SK-N-SH treated with all-trans-retinoic acid at 6 μM for 48 hours (cell line): Measurements from ENCODE around the gene CDK12.
A peak's percentile ranks its signal among the peaks of the same experiment; 100 is the strongest.
"Not testable (repeated sequence)": the region's sequence is repeated elsewhere in the genome, so short reads cannot be mapped to it uniquely, and the experiment has no call there.

Experiments used
- ATAC-seq: fragments of 200-7000 bp; cut with Tn5 transposase; 3 replicates; pipeline ENCODE4 v1.9.1; 2020; ENCODE audit warnings: mild to moderate bottlenecking, moderate library complexity
- ARNTL ChIP-seq: fragments of 450-650 bp; formaldehyde crosslinking; IDR thresholded peaks from 2 replicates; pipeline ENCODE4 v1.5.0; 2020; ENCODE audit warnings: low read depth, mild to moderate bottlenecking, moderate library complexity, borderline replicate concordance
- BACH2 ChIP-seq: fragments of 250-450 bp; sonication (Bioruptor Pico); IDR thresholded peaks from 2 replicates; pipeline ENCODE4 v1.9.0; 2021; ENCODE audit warnings: mild to moderate bottlenecking, borderline replicate concordance
- CSDC2 ChIP-seq: fragments of 250-450 bp; sonication (Bioruptor Pico); IDR thresholded peaks from 2 replicates; pipeline ENCODE4 v1.5.0; 2020; ENCODE audit warnings: mild to moderate bottlenecking, moderate library complexity
- CSRNP3 ChIP-seq: fragments of 250-450 bp; sonication (Bioruptor Pico); IDR thresholded peaks from 2 replicates; pipeline ENCODE4 v1.5.1; 2021; ENCODE audit warnings: mild to moderate bottlenecking, moderate library complexity
- GLIS3 ChIP-seq: fragments of 250-450 bp; sonication (Bioruptor Pico); IDR thresholded peaks from 2 replicates; pipeline ENCODE4 v1.5.0; 2020; ENCODE audit warnings: mild to moderate bottlenecking, moderate library complexity
- ISL1 ChIP-seq: fragments of 250-450 bp; sonication (Bioruptor Pico); IDR thresholded peaks from 2 replicates; pipeline ENCODE4 v2.1.2; 2022; ENCODE audit warnings: mild to moderate bottlenecking, moderate library complexity
- POU6F1 ChIP-seq: fragments of 250-450 bp; sonication (Bioruptor Pico); IDR thresholded peaks from 2 replicates; pipeline ENCODE4 v1.8.0; 2021; ENCODE audit warnings: low read depth, mild to moderate bottlenecking, moderate library complexity, borderline replicate concordance
- PPARA ChIP-seq: fragments of 250-450 bp; sonication (Bioruptor Pico); IDR thresholded peaks from 2 replicates; pipeline ENCODE4 v1.5.0; 2020; ENCODE audit warnings: mild to moderate bottlenecking, borderline replicate concordance
- RARB ChIP-seq: fragments of 250-450 bp; sonication (Bioruptor Pico); IDR thresholded peaks from 2 replicates; pipeline ENCODE4 v1.8.0; 2021; ENCODE audit warnings: mild to moderate bottlenecking, moderate library complexity
- SNAI2 ChIP-seq: fragments of 250-450 bp; sonication (Bioruptor Pico); IDR thresholded peaks from 2 replicates; pipeline ENCODE4 v1.5.0; 2020; ENCODE audit warnings: mild to moderate bottlenecking, moderate library complexity
- ZC3H10 ChIP-seq: fragments of 250-450 bp; sonication (Bioruptor Pico); IDR thresholded peaks from 2 replicates; pipeline ENCODE4 v1.5.1; 2021; ENCODE audit warnings: mild to moderate bottlenecking, moderate library complexity
- ZFP3 ChIP-seq: fragments of 250-450 bp; sonication (Bioruptor Pico); IDR thresholded peaks from 2 replicates; pipeline ENCODE4 v1.5.0; 2020; ENCODE audit warnings: mild to moderate bottlenecking, moderate library complexity
- ZFP30 ChIP-seq: fragments of 450-650 bp; formaldehyde crosslinking; IDR thresholded peaks from 2 replicates; pipeline ENCODE4 v1.5.0; 2022; ENCODE audit warnings: mild to moderate bottlenecking, moderate library complexity
- ZNF565 ChIP-seq: fragments of 450-650 bp; formaldehyde crosslinking; conservative IDR thresholded peaks from 2 replicates; pipeline ENCODE4 v1.5.0; 2020; ENCODE audit warnings: low read depth, mild to moderate bottlenecking, moderate library complexity
- ZNF8 ChIP-seq: fragments of 450-650 bp; formaldehyde crosslinking; IDR thresholded peaks from 2 replicates; pipeline ENCODE4 v1.5.0; 2020; ENCODE audit warnings: mild to moderate bottlenecking, moderate library complexity
- TF ChIP-seq, protein P1 (sequence below): fragments of 250-450 bp; sonication (Bioruptor Pico); IDR thresholded peaks from 2 replicates; pipeline ENCODE4 v1.8.0; 2020; ENCODE audit warnings: mild to moderate bottlenecking, moderate library complexity, borderline replicate concordance
- TF ChIP-seq, protein P2 (sequence below): fragments of 250-450 bp; sonication (Bioruptor Pico); IDR thresholded peaks from 2 replicates; pipeline ENCODE4 v1.5.1; 2020; ENCODE audit warnings: low read depth, mild to moderate bottlenecking, moderate library complexity
- TF ChIP-seq, protein P3 (sequence below): fragments of 250-450 bp; sonication (Bioruptor Pico); IDR thresholded peaks from 2 replicates; pipeline ENCODE4 v1.5.0; 2020; ENCODE audit warnings: mild to moderate bottlenecking, moderate library complexity

CDK12 gene

GRCh38 chr17:39473310-39473709, 12.0 kb downstream of the CDK12 start (continued):
- TF ChIP-seq ISL1 (no peak), SNAI2 (CRISPR knock-in tag) (no peak), CSDC2 (CRISPR knock-in tag) (no peak), ZC3H10 (CRISPR knock-in tag) (no peak), GLIS3 (CRISPR knock-in tag) (no peak)

DNA sequence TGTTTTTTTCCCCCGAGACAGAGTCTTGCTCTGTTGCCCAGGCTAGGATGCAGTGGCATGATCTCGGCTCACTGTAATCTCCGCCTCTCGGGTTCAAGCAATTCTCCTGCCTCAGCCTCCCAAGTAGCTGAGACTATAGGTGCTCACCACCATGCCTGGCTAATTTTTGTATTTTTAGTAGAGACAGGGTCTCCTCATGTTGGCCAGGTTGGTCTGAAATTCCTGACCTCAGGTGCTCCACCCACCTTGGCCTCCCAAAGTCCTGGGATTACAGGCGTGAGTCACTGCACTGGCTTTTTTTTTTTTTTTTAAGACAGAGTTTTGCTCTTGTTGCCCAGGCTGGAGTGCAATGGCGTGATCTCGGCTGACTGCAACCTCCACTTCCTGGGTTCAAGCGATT, 18.3 kb downstream of the CDK12 start:
- ATAC-seq, result not testable (repeated sequence)

DNA sequence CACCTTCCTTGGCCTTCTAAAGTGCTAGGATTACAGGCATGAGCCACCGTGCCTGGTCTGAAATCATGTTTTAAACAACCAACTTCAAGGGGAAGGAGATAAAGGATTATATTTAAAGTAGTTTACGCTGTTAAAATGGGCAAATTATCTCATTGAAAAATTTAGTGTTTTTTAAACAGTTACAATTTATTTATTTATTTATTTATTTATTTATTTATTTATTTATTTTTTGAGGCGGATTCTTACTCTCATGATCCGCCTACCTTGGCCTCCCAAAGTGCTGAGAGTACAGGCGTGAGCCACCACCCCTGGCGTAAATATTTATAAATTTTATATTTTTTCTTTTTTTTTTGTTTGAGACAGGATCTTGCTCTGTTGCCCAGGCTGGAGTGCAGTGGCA, 22.2 kb downstream of the CDK12 start:
- no peak for ATAC-seq
- no peak for TF ChIP-seq ZFP30 (CRISPR knock-in tag)
- TF ChIP-seq ISL1, result no peak
- TF ChIP-seq, protein P1, sequence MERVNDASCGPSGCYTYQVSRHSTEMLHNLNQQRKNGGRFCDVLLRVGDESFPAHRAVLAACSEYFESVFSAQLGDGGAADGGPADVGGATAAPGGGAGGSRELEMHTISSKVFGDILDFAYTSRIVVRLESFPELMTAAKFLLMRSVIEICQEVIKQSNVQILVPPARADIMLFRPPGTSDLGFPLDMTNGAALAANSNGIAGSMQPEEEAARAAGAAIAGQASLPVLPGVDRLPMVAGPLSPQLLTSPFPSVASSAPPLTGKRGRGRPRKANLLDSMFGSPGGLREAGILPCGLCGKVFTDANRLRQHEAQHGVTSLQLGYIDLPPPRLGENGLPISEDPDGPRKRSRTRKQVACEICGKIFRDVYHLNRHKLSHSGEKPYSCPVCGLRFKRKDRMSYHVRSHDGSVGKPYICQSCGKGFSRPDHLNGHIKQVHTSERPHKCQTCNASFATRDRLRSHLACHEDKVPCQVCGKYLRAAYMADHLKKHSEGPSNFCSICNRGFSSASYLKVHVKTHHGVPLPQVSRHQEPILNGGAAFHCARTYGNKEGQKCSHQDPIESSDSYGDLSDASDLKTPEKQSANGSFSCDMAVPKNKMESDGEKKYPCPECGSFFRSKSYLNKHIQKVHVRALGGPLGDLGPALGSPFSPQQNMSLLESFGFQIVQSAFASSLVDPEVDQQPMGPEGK (CRISPR knock-in tag), result no peak
- no peak for TF ChIP-seq ZNF8
- TF ChIP-seq, protein P2, sequence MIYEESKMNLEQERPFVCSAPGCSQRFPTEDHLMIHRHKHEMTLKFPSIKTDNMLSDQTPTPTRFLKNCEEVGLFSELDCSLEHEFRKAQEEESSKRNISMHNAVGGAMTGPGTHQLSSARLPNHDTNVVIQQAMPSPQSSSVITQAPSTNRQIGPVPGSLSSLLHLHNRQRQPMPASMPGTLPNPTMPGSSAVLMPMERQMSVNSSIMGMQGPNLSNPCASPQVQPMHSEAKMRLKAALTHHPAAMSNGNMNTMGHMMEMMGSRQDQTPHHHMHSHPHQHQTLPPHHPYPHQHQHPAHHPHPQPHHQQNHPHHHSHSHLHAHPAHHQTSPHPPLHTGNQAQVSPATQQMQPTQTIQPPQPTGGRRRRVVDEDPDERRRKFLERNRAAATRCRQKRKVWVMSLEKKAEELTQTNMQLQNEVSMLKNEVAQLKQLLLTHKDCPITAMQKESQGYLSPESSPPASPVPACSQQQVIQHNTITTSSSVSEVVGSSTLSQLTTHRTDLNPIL (CRISPR knock-in tag), result no peak
- TF ChIP-seq CSRNP3 (CRISPR knock-in tag), result no peak
- no peak for TF ChIP-seq CSDC2 (CRISPR knock-in tag)
- no peak for TF ChIP-seq ZFP3
- TF ChIP-seq ARNTL (CRISPR knock-in tag), result no peak

DNA sequence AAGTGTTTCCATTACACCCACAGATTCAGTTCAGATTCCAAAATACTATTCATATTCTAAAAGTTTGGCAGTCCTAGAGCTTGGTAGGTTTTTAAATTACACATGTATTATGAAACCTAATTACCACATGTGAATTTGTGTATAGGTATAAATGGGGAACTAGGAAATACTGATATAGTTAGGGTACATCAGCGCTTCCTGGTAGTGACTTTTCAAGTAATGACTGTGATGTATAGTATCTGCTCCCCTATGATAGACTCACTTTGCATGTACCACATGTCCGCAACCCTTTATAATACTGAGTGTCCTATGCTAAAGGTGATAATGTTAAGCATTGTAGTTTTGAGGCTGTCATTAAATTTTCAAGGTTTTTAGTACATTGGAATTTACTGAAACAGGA, 22.9 kb downstream of the CDK12 start:
- ATAC-seq, result no peak
- no peak for TF ChIP-seq ZFP3
- no peak for TF ChIP-seq PPARA (CRISPR knock-in tag)
- TF ChIP-seq BACH2 (CRISPR knock-in tag), result no peak
- no peak for TF ChIP-seq POU6F1 (CRISPR knock-in tag)
- TF ChIP-seq, all 23 proteins: peak for 0

GRCh38 chr17:39485555-39485954, 24.3 kb downstream of the CDK12 start:
- TF ChIP-seq ZFP3 (no peak), ISL1 (no peak), CSRNP3 (CRISPR knock-in tag) (no peak), ZNF565 (CRISPR knock-in tag) (no peak), RARB (CRISPR knock-in tag) (no peak)
- TF ChIP-seq, protein P3, sequence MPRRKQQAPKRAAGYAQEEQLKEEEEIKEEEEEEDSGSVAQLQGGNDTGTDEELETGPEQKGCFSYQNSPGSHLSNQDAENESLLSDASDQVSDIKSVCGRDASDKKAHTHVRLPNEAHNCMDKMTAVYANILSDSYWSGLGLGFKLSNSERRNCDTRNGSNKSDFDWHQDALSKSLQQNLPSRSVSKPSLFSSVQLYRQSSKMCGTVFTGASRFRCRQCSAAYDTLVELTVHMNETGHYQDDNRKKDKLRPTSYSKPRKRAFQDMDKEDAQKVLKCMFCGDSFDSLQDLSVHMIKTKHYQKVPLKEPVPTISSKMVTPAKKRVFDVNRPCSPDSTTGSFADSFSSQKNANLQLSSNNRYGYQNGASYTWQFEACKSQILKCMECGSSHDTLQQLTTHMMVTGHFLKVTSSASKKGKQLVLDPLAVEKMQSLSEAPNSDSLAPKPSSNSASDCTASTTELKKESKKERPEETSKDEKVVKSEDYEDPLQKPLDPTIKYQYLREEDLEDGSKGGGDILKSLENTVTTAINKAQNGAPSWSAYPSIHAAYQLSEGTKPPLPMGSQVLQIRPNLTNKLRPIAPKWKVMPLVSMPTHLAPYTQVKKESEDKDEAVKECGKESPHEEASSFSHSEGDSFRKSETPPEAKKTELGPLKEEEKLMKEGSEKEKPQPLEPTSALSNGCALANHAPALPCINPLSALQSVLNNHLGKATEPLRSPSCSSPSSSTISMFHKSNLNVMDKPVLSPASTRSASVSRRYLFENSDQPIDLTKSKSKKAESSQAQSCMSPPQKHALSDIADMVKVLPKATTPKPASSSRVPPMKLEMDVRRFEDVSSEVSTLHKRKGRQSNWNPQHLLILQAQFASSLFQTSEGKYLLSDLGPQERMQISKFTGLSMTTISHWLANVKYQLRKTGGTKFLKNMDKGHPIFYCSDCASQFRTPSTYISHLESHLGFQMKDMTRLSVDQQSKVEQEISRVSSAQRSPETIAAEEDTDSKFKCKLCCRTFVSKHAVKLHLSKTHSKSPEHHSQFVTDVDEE (CRISPR knock-in tag), result no peak
- TF ChIP-seq, protein P1 (CRISPR knock-in tag), result no peak
- ATAC-seq, result peak; percentile 84
